Stimulated activated CD8-positive, alpha-beta memory T cell treated with anti-CD3 and anti-CD28 coated beads, Interleukin-4, amount 100 ng/mL, for 48 hours (primary cell): Measurements from ENCODE around the gene SP140L.
"Not testable (repeated sequence)": the region's sequence is repeated elsewhere in the genome, so short reads cannot be mapped to it uniquely, and the experiment has no call there.

ENCODE experiments used
- DNase-seq: peaks from one replicate; pipeline ENCODE4 v3.0.0-alpha.2; 2020

SP140L gene

GRCh38 chr2:230384986-230385385 lies 58.0 kb downstream of the SP140L start:
- DNase-seq, result no peak

- no peak for DNase-seq
Measured at GRCh38 chr2:230394301-230394700, 67.3 kb downstream of the SP140L start.

- DNase-seq, result not testable (repeated sequence)
Measured at GRCh38 chr2:230398698-230399097, 71.7 kb downstream of the SP140L start.

- no peak for DNase-seq
Measured at GRCh38 chr2:230400041-230400440, 73.0 kb downstream of the SP140L start.

DNA sequence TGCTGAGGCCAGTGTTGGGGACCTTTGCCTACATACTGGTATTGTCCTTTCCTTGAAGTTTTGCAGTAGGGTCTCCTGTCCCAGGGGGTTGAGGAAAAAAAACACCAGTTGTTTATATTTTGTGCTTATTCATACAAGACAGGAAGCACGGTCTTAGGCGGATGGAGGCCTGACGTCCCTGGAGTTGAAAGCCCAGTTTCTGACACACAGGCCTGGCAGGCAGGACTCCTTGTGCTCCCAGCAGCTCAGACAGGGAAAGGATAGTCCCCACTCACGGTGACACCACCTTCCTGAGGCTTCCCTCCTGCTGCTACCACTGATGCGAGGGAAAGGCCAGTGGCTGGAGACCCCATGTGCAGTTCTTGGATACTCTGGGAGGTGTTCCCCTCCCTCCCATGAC lies 73.5 kb downstream of the SP140L start:
- DNase-seq, result no peak

DNA sequence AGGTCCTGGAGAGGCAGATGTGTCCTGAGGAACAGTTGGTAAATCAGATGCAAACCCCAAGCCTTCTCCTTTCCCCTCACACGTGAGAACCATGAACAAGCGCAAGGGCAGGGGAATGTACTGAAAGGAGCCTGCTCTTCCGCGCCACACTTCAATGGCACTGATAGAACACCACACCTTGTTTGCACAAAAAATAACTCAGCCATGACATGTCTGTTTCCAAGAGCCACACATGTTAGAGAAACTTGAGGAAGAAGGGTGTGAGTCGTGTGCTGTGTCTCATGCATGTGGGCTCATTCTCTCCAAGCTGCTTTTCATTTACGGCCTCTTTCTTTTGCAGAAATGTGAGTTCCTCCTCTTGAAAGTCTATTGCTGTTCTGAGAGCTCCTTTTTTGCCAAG lies 74.0 kb downstream of the SP140L start:
- not testable (repeated sequence) for DNase-seq

DNA sequence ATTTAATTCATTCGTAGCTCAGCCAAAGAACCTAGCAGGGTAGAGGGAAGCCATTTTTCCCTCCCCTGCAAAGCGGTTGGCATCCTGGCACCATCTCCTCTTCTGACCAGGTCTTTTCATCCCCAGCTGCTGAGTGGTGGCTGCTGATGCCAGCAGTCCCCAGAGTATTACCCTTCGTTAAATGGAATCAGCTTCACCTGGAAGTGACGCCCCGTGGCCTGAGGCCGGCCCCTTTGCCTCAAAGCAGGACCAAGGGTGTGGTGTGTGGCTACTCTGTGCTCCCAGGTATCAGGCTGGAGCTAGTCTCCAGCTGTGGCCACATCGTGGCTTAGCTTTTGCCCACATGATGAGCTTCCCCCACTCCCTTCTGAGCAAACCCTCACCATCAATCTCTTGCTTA lies 76.8 kb downstream of the SP140L start:
- no peak for DNase-seq

GRCh38 chr2:230405824-230406223 lies 78.8 kb downstream of the SP140L start:
- DNase-seq, result no peak

- no peak for DNase-seq
Measured at GRCh38 chr2:230408244-230408842, 81.3 kb downstream of the SP140L start.

DNA sequence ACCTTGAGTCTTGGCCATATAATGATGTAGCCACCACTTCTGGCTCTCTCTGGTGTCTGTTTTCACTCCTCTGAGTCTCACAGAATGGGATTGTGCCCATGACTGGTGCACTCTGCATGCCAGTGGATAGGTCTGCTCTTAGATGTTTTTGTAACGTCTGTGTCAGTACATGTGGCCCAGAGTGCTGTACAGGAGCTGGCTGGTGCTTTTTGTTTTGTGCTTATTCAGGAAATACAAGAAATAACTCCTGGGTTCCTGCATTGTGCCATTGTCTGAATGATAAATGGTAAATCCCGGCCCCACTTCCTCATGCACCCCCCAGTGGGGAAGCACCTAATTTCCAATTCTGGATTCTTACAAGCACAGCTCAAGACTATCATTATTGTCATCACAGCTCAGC lies 82.3 kb downstream of the SP140L start:
- not testable (repeated sequence) for DNase-seq

DNA sequence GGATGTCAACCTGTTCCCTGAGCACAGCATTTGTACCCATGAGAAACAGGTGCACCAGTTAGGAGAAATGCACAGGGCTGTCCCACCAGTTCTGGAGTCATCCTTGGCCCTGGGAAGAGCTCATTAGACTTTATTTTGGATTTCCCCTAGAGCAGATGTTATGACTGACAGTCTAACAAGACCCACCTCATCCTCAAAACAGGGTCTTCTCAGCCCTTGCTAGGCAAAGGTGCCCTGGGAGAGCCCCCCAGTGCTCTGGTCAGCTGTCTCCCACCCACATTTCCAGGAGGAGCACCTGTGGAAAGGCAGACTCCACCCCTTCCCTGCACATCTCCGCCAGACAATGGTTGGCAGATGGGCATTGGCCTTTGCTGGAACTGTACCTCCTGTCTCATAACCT lies 83.3 kb downstream of the SP140L start:
- DNase-seq, result no peak

- DNase-seq, result no peak
Measured at GRCh38 chr2:230410861-230411569, 84.0 kb downstream of the SP140L start.

- DNase-seq, result peak; percentile 70
Measured at GRCh38 chr2:230411570-230412370, 84.8 kb downstream of the SP140L start.

DNA sequence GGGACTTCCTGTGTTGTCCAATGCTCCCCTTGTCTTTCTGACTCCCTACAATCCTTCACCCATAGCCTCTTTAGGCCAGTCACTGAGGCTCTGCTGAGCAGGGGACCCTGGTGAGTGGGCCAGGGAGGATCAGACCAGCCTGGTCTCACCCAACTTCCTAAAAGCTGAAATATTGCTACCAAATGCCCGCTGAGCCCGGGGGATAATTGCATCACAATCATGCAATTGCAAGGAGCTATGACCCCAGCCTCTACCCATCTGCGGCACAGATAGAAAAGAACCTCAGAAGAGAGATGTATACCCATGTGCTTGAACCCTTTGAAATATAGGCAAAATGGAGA lies 85.3 kb downstream of the SP140L start:
- no peak for DNase-seq

- DNase-seq, result no peak
Measured at GRCh38 chr2:230412846-230413245, 85.9 kb downstream of the SP140L start.

DNA sequence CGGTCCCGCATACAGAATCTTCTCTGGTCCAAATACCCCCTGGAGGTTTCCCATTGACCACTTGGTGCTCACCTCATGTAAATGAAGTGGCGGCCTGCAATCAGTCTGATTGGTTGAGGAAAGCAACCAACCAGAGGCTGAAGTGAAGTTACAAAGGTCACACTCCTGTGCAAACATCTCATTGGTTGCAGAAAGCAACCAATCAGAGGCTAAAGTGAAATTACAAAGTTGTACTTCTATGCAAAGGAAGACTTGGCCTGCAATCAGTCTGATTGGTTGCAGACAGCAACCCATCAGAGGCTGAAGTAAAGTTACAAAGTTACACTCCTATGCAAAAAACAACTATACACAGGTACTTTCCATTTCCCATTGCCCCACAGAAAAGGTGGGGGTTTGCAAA lies 86.5 kb downstream of the SP140L start:
- DNase-seq, result no peak

- DNase-seq, result no peak
Measured at GRCh38 chr2:230414302-230414701, 87.3 kb downstream of the SP140L start.

- peak; percentile 80 for DNase-seq
Measured at GRCh38 chr2:230416061-230416721, 89.2 kb downstream of the SP140L start, which contains the start of gene SP100. Gene SP100 (plus strand): TSS chr2:230416201. CDS start chr2:230416297, 96 bp downstream.

GRCh38 chr2:230417436-230417835 lies 90.4 kb downstream of the SP140L start:
- DNase-seq, result no peak

- no peak for DNase-seq
Measured at GRCh38 chr2:230418341-230419016, 91.5 kb downstream of the SP140L start.

GRCh38 chr2:230419181-230419580 lies 92.2 kb downstream of the SP140L start:
- DNase-seq, result no peak

DNA sequence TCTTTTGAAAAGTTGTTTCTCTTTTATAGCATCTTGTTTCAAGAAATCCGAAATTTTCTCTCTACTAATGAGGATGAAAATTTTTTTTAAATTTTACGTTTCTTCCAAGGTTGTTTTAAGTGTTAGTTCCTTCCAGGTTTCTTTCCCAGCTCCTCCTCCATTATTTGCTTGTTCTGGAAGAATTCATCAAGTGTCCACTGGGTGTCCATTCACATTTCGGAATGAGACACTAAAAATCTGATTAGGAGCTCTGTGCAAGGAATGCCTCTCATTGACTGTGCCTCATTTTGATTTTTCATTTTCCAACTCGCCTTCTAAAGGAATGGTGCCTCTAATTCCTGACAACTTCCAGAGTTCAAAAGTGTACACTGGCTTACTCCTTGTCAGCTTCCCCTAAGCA lies 95.2 kb downstream of the SP140L start:
- no peak for DNase-seq
